Tongue (tissue), 2 donors: Measurements from ENCODE around the gene MIDN. TPM values are rescaled to one million over a fixed set of nuclear protein-coding genes. Genes with fewer than 3 reads are reported as not detected.
A peak's percentile ranks its signal among the peaks of the same experiment; 100 is the strongest.

Experiments
- DNase-seq: peaks from one replicate; pipeline ENCODE4 v3.0.0-alpha.2; 2015
- total RNA-seq: library from RNA; depleted of rRNA; stranded (reverse); fragments of >200 nt; gene quantifications from one replicate; pipeline ENCODE4 v1.2.3, GENCODE V29; 2014

The MIDN gene
- total RNA-seq, 1 donor from 2014 or later: 26.7 TPM

DNA sequence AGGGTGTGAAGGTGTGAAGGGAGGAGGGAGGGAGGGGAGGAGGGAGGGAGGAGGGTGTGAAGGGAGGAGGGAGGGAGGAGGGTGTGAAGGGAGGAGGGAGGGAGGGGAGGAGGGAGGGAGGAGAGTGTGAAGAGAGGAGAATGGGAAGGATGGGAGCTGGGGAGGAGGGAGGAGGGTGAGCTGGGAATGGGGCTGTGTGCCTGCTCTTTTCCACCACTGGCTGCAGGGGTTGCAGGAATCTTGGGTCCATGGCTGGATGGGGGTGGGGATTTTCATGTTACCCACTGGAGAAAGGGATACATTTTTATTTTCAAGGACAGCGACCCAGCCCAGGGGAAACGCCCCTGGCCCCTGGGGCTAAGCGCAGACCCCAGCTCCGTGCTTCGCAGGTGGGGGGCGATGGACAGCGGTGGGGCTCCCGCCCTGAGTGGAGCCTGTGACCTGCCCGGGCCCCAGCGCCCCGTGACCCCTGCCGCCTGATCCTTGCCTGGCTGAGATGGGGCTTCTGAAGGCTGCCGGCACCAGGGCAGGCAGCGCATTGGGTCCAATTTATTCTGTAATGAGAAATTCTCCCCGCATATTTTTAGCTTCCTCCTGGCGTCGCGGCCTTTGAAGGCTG lies 34.3 kb downstream of the MIDN start:
- DNase-seq: no peak

DNA sequence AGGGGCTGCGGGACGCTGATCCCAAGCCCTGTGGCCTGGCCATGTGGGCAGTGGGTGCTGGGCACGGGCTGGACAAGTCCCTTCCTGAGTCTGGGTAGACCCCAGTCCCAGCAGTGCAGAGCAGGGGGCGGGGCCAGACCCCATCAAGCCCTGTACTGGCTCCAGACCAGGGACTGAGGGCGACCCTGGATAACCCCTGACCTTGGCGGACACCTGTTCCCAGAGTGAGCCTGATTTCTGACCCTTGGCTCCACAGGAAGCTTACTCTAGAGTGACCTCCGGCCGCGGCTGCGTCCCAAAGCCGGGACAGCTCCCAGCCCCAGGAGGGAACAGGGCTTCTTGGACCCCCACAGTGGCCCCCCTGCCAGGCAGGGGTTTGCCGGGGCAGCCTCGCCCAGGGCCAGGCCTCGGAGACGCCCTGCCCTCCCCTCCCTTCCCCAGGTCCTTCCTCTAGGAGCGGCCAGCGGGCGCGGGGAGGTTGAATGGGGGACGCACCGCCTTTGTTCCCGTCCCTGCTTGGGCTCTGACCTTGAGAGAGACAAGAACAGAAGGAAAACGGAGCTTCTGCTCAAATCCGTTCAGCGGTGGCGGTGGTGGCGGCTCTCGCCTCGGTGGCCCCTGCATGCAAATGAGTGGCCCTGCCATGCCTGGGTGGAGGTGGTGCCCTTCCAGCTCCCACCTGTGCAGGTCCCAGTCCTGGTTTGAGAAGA lies 35.0 kb downstream of the MIDN start:
- DNase-seq: no peak

- no peak for DNase-seq
Observed at GRCh38 chr19:1283917-1284292, 35.5 kb downstream of the MIDN start.

GRCh38 chr19:1284293-1284978 lies 36.1 kb downstream of the MIDN start:
- no peak for DNase-seq

DNA sequence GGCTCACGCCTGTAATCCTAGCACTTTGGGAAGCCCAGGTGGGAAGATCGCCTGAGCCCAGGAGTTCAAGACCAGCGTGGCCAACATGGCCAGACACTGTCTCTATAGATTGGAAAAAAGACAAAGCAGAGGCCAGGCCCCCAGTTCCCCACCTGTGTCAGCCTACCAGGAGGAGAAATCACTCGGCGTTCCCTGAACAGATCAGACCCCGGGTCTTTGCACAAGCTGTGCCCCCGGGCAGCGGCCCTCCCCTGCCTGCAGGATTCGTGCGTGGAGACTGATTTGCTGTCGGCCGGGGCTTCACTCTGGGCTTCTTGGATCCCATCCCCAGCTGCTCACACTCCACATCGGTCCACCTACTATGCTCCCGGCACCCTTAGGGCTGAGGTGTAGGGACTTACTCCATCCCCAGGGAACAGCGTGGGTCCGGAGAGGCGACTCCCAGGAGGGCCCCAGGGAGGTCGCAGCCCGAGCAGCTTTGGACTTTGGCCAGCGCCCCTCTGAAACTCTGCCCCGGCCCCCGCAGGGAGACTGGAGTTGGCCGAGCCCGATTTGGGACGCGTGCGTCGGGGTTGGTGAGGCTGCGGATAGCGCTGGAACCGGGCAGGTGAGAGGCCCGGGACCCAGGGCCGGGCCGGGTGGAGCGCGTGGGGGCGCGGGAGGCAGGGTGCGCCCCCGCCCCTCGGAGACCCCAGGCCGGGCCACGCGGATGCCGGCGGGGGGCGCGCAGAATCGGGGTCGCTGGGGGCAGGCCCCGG lies 36.8 kb downstream of the MIDN start:
- no peak for DNase-seq

DNA sequence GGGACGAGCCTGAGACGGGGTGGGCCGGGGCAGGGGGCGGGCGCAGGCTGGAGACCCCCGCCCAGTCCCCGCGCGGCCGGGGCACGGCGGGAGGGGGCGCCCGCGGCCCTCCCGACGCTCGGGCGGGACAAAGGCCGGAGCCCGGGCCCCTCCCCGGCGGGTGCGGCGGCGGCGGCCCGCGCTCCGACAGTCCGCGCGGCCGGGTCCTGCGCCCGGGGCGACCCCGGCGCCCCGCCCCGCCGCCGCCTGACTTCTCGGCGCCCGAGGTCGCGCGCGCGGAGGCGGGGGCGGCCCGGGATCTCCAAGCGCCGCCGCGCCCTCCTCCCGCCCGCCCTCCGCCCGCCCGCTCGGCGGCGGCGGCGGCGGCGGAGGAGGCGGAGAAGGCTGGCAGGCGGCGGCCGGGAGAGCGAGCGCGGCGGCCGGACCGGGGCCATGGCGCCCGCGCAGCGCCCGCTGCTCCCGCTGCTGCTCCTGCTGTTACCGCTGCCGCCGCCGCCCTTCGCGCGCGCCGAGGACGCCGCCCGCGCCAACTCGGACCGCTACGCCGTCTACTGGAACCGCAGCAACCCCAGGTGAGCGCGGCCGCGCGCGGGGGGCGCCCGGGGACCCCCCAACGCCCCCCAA lies 37.5 kb downstream of the MIDN start, which contains the start of gene EFNA2:
TSS of gene EFNA2 (plus strand) at position 137 of the 624 bp plus-strand sequence. CDS start at position 433, 296 bp downstream.
- peak; percentile 40 for DNase-seq

DNA sequence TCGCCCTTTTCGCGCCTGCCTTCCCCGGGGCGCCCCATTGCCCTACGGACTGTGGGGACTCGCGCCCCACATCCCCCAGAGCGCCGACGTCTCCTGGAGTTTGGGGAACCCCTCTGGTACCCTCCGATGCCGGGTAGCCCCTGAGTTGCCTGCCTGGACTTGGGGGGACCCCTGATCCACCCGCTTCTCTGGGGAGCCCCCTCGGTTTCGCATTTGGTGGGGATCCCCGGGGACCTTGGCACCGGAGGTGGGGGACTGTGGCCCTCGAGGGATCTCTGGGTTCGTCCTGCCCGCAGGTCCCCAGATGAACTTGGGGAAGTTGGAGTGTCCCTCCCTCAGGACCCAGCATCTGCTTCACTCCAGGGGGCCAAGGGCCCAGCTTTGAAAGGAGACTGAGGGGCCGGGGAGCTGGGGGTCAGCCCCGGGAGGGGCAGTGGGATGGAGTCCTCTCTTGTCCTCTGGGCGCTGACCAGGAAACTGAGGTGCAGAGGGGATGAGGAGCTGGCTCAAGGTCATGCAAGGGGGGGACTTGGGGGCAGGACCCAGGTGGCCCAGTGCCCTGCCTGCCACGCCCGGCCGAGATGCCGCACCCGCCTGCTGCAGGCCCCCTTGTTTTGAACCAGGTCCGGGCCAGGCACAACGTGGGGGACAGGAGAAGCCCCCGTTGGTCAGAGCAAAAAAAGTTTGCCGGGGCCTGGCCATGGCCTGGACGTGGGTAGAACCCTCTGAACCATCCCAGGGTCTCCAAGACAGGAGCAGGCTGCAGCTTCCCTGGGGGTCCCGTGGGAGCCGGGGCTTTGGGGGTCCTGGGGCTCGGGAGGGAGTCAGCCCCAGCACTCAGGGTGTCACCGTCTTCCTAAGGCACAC lies 38.3 kb downstream of the MIDN start:
- no peak for DNase-seq

DNA sequence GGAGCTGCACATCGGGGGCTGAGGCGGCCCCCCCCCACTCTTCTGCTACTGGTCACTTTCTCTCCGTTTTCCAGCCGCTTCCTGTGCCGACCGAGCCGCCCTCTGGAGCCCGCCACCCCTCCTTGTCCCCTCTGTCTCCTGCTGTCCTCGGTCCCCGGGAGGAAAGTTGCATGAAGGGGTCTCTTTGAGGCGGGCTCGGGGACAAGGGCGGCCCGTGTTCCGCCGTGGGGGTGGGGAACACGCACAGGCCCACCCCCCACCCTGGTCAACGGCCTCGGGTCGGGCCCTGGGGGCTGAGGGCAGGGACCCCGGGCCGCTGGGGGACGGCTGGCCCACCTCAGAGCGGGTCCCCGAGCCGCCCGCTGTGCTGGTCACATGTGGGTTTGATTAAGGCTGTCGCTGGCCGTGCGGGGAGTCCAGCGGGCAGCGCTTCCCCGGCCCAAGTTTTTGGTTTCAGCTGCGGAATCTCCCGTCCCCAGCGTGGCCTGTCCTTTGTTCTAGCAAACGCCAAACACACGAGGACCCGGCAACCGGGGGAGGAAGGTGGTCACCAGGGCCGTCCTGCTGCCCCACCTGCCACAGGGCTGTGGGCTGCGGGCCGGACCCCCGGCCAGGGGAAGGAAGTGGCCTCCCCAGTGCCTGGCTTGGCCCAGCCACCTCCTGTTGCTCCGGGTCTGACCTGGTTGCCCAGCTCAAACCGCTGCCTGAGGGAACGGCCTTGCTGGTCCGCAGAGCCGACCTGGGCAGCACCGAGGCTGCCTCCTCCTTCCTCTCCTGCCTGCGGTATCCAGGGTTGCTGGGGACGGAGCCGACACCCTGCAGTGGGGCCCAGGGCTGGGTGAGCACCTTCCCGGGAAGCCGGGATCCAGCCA lies 39.2 kb downstream of the MIDN start:
- no peak for DNase-seq

GRCh38 chr19:1288226-1288612 lies 39.8 kb downstream of the MIDN start:
- no peak for DNase-seq

DNA sequence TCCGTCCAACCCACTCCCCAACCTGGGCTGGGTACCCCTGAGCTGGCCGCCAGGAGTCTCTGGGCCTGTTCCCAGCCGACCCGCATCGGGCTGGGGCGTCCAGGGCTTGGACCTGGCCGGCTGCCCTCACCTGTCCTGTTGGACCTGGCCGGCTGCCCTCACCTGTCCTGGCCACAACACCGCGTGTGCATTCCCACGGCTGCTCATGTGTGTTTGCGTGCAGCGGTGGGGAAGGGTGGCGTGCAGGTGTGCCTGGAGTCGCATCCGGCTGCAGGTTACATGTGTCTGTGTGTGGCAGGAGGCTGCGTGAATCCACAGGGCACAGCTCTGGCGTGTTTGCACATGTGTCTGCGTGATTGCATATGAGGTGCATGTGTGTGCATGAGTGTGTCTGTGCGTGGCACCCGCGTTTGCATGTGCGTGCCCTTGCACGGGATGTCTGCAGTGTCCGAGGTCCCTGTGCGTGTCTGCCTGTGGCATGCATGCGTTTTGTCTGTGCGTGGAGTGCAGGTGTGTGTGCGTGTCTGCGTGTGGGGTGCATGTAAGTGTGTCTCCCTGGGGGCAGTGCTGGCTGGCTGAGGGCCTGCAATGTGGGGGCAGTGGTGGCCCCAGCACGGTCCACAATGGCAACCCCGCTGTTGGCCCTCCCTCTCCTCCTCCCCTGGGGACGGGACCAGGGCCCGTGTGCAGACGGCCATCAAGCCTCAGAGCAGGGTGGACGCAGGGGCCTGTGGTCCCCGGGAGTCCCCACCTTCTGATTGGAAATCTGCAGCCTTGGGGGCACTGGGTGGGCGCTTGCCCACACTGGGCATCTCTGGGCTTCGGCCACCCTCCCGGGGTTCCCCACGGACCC lies 40.7 kb downstream of the MIDN start:
- DNase-seq: no peak

DNA sequence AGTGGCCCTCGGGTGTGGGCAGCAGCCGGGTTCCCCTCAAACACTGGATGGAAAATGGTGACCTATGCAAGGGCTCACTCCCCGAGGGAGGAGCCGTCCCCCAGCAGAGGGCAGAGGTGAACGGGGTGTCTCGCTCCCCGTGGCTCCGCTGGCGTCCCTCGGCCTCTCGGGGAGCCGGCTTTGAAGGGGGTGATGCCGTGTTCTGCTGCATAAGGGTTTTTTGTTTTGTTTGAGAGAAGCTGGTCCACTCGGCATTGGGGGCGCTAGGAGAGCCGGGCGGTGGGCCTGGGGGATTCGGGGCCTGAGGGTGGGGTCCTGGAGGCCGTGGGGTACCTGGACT lies 41.3 kb downstream of the MIDN start:
- no peak for DNase-seq

- DNase-seq: no peak
Observed at GRCh38 chr19:1290196-1290702, 41.9 kb downstream of the MIDN start.

DNA sequence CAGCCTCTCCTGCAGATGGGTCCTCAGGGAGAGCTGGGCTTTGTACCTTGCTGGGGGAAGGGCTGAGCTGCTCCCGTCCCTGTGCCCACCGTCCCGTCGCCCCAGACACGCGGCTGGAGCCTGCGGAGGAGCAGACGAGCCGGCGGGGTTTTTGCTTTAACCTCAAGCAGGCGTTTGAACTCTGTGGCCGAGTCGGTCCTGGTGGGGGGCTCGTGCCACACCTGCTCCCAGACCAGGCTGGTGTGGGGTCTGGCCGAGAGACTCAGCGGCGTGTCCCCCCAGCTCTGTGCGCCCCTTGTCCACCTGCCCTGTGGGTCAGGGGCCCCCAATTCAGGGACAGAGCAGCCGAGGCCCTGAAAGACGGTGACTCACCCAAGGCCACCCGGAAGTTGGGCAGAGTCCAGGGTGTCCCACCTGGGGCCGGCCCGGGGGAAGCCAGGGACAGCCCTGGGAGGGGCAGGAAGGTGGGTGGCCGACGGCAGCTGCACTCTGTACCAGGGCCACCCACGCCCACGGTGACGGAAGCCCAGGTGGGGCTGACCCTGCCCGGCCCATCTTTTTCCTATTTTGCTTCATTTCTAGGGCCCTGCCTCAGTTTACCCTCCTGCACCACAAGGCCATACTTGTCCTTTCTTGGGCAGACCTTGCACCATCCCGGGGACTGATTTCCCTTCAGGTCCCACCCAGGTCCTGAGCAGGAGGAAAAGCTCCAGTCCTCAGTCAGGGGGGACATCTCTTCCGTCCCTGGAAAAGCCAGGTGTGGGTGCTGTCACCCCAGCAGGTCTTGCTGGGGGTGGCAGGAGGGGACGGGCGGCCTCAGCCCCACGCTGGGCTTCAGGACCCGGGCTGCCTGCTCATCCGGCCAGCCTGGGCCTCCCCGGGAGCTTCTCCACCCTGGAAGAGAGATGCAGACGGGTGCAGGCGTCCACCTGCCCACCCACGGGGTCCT lies 42.6 kb downstream of the MIDN start:
- DNase-seq: no peak

GRCh38 chr19:1291761-1292418 lies 43.5 kb downstream of the MIDN start:
- no peak for DNase-seq

DNA sequence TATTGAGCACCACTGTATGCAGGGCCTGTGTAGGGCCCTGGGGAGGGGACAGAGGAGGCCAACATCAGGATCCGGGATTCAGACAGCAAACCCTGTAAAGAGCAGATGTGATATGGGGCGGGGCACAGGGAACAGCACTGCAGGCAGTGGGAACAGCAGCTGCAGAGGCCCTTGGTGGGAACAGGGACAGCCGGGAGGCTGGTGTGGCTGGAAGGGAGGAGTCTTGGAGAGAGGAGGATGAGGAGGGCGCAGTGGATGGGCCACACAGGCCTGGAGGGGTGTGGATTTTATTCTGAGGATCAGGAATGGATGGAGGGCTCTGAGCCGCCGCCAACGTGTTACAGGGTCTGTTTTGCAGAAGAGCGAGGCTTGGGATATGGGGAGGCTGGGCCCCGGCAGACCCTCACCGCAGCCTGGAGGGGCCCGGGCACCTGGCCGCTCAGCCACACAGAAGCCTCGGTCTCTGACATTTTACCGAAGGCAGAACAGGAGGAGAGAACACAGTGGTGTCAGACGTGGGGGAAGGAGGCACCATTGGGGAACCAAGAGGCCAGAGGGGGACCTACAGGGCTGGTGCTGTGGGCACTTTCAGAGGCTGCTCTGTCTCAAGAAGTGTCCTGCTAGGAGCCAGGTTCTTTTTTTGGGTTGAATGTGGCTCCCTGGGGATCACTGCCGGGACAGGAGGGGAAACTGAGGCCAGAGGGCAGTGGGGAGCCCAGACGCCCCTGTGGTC lies 44.2 kb downstream of the MIDN start:
- no peak for DNase-seq

GRCh38 chr19:1293782-1294604 lies 45.6 kb downstream of the MIDN start:
- no peak for DNase-seq
